NCI-H2171 (cell line): Measurements from ENCODE around the gene STKLD1.
"Not testable (repeated sequence)": the region's sequence is repeated elsewhere in the genome, so short reads cannot be mapped to it uniquely, and the experiment has no call there.

Experiments used
- DNase-seq: peaks from one replicate; lab custom pipeline; 2025; lab: John Stamatoyannopoulos, UW

STKLD1 gene

DNA sequence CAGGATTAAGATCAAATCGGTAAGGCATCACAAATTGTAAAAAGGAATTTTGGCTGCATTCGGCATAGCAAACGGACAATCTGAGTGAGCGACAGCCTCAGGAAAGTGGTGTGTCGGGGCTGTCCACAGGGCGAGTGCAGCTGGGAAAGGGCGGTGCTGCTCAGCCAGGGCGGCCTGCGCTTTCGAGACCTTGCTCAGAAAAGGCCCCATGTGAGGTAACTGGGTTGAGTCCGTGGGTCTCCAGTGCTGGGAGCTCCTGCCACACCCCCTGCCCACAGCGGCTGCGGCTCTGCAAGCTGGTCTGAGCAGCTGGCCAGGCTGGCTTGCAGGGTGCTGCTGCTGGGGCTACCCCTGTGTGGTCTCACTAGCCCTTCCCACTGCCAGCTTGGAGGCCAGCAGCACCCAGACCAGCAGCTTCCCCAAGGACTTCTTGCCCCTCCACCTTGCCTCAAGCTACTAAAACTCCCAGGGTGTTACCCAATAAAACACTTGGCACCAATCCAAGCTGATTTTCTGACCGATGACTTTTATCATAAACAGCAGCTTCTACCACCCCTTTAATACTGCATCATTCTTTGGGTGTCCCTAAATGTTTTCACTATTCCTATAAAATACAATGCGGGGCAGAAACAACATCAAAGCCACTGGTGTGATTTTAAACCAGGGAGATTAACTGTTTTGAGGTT, 13.7 kb upstream of the STKLD1 start:
- no peak for DNase-seq

DNA sequence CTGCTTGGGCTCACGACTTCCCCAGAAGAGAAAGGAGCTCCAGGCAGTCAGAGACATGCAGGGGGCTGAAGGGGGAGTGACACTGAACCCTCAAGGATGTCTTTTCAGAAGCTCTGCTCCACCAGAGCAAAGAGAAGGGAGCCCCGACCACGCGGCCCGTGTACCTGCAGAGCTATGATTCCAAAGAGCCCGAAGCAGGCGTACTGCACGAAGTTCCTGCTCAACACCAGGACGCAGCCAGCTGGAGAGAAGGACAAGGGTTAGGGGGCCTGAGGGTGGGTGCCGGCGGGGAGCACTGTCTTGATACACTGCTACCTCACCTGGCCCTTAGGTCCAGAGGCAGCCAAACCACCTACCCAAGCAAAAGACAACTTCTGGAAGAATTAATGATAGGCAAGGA, 9.7 kb upstream of the STKLD1 start:
- no peak for DNase-seq

DNA sequence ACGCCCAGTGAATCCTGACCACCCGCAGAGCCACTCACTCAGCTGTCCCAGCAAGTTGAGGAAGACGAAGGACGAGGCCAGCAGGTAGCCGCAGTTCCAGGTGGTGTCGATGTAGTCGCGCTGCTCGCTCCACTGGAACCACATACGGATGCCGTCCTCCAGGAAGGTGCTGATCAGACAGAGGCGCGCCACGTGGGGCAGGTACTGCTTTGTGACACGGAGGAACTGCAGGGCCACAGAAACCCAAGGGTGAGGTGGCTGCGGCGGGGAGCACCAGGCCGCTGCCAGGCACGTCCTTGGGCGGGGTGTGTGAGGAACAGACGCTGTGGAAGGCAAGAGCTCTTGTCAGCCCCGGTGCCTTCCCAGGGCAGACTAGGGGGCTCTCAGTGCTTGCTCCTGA, 8.9 kb upstream of the STKLD1 start:
- DNase-seq = no peak

DNA sequence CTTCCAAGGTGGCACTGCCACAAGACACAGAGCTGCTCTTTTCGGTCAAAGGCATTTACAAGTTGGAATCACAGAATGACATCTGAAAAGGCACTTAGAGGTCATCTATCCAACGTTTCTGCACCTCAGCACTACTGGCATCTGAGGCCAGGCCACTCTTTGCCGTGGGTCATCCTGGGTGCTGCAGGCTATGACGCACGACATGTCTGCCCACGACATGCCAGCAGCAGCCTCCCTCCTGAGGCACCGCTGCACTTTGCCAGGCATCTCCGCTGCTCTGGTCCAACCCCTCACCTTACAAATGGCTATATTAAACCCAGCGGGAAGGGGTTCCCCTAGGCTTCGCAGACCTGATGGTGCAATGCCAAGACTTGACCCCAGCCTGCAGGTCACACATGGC, 8.4 kb upstream of the STKLD1 start:
- no peak for DNase-seq

DNA sequence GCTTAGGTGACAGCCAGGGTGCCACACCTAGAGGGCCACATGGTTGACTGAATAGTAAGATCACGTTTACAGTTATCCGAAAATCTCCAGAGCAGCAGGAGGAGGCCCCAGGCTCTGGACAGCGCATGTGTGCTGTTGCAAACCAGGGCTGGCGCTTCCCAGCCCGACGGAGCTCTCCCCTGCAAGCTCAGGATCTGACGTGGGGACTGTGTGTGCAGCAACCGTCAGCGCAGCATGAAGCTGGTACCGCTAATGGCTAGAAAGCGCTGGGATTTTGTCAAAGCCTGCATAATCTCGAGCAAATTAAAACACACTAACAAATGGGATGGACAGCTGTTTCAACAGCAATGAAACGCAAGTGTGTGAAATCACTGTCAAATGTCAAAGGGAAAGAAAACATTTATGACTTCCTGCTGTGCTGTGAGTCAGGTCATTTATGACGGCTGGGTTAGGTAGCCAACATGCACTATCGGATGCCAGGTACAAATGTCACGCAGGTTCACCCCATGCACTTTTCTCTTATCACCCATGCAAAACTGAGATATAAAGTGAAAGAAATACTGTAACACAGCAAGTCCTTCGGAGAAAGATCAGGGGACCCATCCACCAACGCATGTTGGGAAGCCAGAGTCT, 7.8 kb upstream of the STKLD1 start:
- DNase-seq = no peak

DNA sequence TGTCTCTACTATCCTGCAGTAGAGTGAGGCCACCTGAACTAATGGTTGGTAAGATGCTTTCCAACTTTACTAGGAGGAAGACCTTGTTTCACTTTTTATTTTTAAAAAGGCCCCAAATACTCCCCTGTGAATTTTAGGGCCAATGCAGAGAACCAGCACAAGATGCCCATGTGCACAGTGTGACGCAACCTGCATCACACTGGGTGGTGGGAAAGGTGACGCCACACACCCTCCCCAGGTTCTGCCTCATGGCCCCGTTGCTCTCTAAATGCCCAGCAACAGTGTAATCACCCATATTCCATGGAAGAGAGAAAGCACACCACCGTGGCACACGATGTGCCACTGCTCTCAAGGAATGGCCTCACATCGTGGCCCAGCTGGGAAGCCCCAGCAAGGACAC, 6.7 kb upstream of the STKLD1 start:
- no peak for DNase-seq

DNA sequence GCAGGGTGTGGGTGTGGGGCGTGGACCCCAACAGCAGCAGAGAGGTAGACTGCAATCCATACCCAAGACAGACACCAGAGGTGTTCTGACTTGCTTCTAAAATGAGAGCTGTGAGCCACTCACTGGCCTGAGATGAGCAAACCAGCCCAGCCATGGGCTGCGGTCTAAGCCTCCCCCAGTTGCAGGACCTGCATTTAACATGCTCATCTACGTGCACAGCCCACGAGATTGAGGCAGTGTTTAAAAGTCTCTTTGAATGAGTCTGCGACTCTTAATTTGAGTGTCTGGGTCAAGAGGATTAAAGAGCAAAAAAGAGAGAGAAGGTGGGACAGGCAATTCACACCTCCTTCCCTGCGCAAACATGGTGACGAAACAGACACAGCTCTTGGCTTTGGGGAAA, 6.2 kb upstream of the STKLD1 start:
- DNase-seq = no peak

DNA sequence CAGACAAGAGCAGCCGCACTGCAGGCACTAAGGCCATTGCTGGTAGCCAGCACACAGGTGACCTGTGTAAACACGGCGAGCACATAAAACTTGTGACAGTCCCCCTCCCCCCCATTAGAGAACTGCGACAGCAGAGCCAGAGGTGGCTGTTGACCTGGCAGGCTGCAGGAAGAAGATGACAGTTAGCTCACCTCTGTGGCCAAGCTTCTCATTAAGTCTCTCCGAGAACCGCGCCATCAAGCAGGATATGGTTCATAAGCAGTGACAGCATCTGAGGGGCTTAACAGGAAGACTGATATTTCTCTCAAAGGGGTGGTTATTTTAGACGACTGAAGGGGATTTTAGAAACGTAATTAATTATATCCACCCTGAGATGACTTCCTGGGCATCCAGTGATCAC, 5.5 kb upstream of the STKLD1 start:
- DNase-seq = no peak

DNA sequence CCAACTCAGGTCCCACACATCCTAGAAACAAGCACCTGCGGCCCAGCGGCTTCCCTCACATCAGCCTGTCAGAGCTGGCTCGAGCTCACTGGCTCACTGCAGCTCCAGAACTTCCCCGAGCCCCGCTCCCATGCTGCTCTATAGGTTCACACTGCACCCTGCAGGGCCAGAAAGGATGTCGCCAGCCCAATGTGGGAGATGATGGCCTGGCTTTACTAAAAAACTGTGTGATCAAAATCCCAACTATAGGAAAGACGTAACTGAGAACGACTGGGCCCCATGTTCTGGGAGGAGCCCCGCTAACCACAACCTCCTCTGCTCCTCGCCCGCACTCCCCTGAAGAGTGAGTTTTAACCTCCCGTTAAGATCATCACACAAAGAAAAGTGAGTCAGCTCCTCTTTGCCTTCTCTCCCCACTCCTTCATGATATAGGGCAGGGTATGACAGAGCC, 4.9 kb upstream of the STKLD1 start:
- DNase-seq = no peak

DNA sequence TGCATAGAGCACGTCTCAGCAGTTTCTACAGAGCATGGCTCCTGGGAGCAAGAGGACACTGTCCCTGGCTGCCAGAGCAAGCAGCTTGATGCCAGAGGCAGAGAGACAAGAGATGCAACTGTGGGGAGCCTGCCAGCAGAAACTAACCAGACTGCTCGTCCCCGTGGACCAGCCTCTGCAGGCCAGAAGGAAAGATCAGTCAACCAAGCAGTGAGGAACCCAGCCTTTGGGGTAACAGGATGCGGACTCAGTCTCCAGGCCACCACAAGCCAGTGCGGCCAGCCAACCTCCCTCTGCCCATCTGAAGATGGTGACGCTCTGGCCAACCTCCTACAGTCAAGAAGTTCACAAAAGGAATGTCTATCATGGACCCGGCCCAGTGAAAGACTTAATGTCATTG, 4.0 kb upstream of the STKLD1 start:
- no peak for DNase-seq

DNA sequence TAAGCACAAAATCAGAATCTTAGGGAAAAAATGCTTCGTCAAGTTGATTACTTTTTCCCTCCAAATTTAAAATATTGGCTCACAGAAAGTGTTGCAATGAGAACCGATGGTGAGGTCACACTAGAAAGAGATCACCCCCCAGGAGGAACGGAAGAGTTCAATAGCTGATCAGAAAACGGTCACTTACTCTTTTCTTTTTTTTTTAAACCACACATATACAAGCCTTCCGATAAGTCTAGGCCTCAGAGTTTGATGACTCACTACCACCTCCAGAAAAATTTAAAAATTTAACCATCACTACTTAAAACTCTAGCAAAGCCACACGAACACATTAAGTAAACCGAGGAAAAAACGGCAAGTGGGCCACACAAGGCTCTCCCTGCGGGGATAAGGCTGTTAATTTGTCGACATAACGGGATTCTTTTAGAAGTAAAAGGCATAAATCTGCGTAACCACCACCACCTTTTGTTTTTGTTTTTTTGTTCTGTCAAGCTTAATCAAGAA, 1.5 kb upstream of the STKLD1 start:
- no peak for DNase-seq

DNA sequence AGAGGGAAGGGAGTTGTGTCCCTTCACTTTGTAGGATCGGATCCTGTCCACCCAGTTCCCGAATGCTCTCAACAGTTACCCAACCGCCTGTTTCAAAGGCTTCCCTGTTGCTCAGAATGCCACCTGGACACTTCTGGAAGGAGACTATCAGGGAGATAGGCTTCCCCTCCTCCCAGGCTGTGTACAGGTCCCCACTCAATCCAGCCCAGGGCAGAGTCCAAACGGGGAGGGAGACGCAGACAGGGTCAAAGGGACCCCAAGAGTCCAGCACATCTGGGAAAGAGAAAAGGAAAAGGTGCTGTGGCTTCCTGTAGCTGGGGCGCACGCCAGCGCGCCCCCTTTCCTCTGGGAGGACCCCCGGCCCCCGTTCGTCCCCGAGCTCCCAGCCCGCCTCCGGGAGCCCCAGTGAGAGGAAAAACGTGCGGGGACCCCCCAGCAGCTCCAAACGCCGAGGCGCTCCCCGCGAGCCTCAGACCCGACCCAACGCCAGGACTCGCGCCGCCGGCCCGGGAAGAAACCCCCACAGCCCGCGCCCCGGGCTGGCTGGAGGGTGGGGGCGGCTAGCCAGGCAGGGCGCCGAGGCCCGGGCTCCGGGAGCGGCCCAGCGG, 946 bp upstream of the STKLD1 start:
- DNase-seq = peak; percentile 33

DNA sequence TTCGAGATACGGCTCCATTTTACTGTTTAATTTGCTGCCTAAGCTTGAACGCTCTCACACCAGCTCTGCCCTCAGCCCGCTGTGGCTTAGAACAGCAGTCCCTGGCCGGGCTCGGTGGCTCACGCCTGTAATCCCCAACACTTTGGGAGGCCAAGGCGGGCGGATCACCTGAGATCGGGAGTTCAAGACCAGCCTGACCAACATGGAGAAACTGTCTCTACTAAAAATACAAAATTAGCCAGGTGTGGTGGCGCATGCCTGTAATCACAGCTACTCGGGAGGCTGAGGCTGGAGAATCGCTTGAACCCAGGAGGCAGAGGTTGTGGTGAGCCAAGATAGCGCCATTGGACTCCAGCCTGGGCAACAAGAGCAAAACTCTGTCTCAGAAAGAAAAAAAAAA, 1.1 kb downstream of the STKLD1 start:
- DNase-seq = not testable (repeated sequence)

DNA sequence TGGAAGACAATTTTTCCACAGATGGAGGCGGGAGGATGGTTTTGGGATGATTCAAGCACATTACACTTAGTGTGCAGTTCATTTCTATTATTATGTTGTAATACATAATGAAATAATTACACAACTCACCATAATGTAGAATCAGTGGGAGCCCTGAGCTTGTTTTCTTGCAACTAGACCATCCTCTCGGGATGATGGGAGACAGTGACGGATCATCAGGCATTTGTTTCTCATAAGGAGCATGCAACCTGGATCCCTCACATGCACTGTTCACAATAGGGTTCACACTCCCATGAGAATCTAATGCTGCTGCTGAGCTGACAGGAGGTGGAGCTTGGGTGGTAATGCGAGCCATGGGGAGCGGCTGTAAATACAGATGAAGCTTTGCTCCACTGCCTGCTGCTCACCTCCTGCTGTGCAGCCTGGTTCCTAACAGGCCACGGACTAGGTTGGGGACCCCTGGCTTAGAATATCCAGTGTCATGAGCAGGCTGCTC, 1.6 kb downstream of the STKLD1 start:
- peak; percentile 42 for DNase-seq

DNA sequence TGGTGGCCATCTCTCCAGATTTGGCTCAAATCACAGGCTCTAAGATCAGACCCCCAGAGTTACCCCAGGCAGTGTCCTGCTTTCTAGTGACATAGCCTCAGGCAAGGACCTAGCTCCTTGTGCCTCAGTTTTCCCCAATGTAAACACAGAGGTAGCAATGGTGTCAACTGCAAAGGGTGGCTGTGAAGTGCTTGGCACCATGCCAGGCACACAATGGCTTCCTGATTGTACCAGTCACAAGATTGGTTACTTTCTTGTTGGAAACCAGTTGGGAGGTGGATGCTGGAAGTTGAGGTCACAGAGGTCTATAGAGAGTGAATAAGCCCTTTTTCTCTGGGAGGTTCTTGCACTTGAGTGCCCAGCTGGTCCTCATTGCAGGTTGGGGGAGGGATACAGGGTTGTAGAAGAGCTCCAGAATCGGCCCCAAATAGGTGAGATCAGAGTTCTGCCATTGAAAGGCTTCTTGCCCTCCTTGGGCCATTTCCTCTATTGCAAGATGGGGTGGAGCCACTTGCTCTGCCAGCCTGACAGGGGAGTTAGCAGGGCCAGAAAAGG, 2.3 kb downstream of the STKLD1 start:
- DNase-seq = no peak

DNA sequence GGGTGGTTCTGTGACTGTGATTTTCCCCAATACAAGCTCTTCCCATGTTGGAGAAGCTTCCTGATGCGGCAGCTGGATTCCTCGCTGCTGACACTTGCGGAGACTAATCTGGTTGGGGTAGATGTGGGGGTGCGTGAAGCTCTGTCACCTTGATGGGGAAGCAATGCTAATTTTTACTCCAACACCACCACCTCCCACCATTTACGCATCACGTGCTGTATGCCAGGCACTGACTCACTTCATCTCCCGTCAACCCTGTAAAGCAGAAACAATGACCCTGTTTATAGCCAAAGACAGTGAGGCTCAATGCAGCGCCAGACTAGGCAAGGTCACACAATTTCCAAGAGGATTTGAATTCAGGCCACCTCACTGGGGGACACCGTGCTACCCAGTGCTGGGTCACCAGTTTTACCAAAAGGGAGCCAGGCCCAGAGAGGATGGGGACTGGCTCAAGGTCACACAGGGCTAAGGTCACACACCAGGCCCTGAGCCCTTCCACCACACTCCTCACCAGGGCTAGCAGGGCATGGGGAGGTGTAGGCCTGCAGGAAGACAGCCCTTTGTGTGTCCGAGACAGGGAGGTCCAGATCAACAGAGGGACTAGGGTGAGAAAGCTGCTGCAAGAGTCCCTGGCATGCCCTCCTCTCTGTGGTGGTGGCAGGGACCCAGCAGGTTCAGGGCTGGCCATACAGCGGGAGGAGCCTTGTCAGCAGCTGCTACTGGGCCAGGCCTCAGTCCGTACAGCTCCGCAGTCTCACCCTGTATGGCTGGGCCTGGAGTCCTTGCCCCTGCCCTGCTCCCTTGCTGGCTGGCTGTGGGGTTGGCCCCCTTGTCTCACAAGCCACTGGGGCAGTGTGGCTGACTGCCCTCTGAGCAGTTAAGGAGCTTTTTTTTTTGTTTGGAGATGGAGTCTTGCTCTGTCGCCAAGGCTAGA, 3.3 kb downstream of the STKLD1 start:
- DNase-seq = no peak

DNA sequence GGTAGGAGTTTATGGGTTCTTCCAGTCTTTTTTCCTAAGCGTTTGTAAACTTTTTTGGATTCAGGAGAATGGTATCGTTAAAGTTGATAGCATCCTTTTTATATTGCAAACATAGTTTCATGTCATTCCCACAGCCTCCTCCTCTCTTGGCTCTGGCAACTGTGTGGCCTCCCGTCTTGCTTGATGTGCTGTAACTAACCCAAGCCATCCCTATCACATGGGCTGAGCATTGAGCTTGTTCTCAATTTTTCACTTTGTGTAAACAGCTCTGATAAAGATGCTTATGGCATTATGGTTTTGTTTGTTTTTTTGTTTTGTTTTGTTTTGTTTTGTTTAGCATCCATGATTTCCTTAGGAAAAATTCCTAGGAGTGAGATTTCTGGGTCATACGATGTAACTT, 4.6 kb downstream of the STKLD1 start:
- no peak for DNase-seq

DNA sequence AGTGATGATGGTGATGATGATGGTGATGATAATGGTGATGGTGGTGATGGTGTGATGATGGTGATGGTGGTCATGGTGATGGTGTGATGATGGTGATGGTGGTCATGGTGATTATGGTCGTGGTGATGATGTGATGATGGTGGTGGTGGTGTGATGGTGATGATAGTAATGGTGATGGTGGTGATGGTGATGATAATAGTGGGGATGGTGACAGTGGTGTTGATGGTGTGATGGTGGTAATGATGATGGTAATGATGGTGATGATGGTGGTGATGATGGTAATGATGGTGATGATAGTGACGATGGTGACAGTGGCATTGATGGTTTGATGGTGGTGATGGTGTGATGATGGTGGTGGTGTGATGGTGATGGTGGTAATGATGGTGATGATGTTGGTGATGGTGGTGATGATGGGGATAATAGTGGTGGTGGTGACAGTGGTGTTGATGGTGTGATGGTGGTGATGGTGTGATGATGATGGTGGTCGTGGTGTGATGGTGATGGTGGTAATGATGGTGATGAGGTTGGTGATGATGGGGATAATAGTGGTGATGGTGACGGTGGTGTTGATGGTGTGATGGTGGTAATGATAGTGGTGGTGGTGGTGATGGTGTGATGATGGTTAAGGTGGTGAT, 6.5 kb downstream of the STKLD1 start:
- no peak for DNase-seq

DNA sequence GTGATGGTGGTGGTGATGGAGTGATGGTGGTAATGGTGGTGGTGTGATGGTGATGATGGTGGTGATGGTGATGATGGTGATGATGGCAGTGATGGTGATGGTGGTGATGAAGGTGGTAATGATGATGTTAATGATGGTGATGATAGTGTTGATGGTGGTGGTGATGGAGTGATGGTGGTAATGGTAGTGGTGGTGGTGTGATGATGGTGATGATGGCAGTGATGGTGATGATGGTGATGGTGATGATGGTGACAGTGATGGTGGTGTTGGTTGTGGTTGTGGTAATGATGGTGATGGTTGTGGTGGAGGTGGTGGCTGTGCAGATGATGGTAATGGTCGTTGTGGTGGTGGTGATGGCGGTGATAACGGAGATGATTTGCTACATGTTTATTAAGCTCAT, 7.3 kb downstream of the STKLD1 start:
- no peak for DNase-seq

DNA sequence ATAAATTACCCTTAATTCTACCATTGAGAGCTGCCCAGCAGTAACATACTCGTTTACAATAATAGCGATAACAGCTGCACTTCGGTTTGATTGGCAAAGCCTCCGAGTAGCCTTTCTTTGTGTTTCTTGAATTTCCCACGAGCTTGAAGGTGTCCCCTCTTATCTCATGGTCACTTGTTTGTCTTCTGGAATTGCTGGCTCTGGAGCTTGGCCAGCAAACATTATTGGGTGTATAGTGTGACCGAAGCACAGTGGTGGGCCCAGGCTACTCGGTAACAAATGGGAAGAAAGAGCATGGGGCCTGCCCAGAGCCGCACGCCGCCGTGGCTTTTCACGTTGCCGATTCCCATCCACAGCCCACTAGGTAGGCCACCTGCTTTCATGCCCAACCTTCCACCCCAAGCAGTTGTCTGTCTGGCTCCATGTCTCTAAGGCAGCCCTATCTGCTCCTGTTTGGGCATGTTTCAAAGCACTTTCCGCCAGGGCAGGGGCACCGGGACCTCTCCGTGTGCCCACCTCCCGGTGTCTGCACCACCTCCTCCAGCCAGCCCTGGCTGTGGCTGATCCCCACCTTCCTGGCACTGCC, 8.7 kb downstream of the STKLD1 start:
- DNase-seq = no peak

DNA sequence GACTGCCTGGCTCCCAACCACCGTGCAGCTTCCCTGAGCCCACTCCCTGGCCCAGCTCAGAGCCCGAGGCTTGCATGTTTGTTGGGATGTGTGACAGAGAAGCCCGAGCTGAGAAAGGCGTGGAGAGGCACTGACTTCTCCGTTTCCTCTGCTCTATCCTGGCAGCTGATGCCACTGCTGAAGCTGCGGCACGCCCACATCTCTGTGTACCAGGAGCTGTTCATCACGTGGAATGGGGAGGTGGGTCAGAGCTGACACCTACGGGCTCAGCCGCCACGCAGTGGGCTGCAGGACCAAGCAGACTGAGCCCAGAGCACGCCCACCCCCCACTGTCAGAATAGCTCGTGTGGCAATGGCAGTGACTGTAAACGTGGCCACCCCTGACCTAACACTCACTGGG, 9.3 kb downstream of the STKLD1 start:
- no peak for DNase-seq
